ENCODE measurements around the gene TBKBP1.
"Not testable (repeated sequence)": the region's sequence is repeated elsewhere in the genome, so short reads cannot be mapped to it uniquely, and the experiment has no call there.

The TBKBP1 gene

GRCh38 chr17:47735139-47735464, 41.1 kb downstream of the TBKBP1 start:
- no peak for DNase-seq

GRCh38 chr17:47735536-47736011, 41.6 kb downstream of the TBKBP1 start:
- DNase-seq, result no peak

GRCh38 chr17:47736501-47737495, 42.8 kb downstream of the TBKBP1 start:
- DNase-seq, result no peak

- DNase-seq, result no peak
These were observed 44.2 kb downstream of the TBKBP1 start for GRCh38 chr17:47738178-47738577.

- no peak for DNase-seq
These were observed 45.2 kb downstream of the TBKBP1 start for GRCh38 chr17:47739150-47739549.

GRCh38 chr17:47739945-47740344, 46.0 kb downstream of the TBKBP1 start:
- not testable (repeated sequence) for DNase-seq

GRCh38 chr17:47741109-47741792, 47.3 kb downstream of the TBKBP1 start:
- DNase-seq, result no peak

GRCh38 chr17:47741793-47742145, 47.8 kb downstream of the TBKBP1 start:
- no peak for DNase-seq

- no peak for DNase-seq
These were observed 48.6 kb downstream of the TBKBP1 start for GRCh38 chr17:47742319-47743181.

GRCh38 chr17:47744168-47745036, 50.4 kb downstream of the TBKBP1 start:
- no peak for DNase-seq

GRCh38 chr17:47745037-47745380, 51.0 kb downstream of the TBKBP1 start:
- no peak for DNase-seq

- no peak for DNase-seq
These were observed 57.5 kb downstream of the TBKBP1 start for GRCh38 chr17:47751471-47751870.

- DNase-seq, result no peak
These were observed 63.4 kb downstream of the TBKBP1 start for GRCh38 chr17:47757386-47757785.

- no peak for DNase-seq
These were observed 66.6 kb downstream of the TBKBP1 start for GRCh38 chr17:47760409-47761140.

Data from kidney glomerular epithelial cell (primary cell).